GM19023 (cell line): ENCODE measurements around the gene HPCA.

ENCODE experiments used
- ATAC-seq: cut with Tn5 transposase; IDR thresholded peaks from one replicate; pipeline ENCODE4 v1.9.1; 2021; ENCODE audit warnings: mild to moderate bottlenecking, moderate library complexity; ENCODE audit not compliant: unreplicated experiment

HPCA gene

GRCh38 chr1:32928715-32929114 is 42.4 kb downstream of the HPCA start:
- ATAC-seq, result no peak

GRCh38 chr1:32929366-32929765 is 43.1 kb downstream of the HPCA start:
- no peak for ATAC-seq

GRCh38 chr1:32931760-32932159 is 45.5 kb downstream of the HPCA start:
- no peak for ATAC-seq

GRCh38 chr1:32933742-32934322 is 47.5 kb downstream of the HPCA start:
- ATAC-seq, result no peak

- no peak for ATAC-seq
Observed at GRCh38 chr1:32934535-32934934, 48.2 kb downstream of the HPCA start.

- ATAC-seq, result no peak
Observed at GRCh38 chr1:32937061-32937460, 50.8 kb downstream of the HPCA start.

- ATAC-seq, result no peak
Observed at GRCh38 chr1:32939655-32940371, 53.5 kb downstream of the HPCA start.

- no peak for ATAC-seq
Observed at GRCh38 chr1:32944180-32944579, 57.9 kb downstream of the HPCA start.
